Measurements from ENCODE around the gene DXO. TPM values are rescaled to one million over a fixed set of nuclear protein-coding genes. Genes with fewer than 3 reads are reported as not detected.

The DXO gene
- total and polyA plus RNA-seq, 2 donors (not counting 1 experiment from before 2014, with no cell fraction given): 36.1 to 150 TPM

- ChIA-PET POLR2A (no interaction called here), CTCF (no interaction called here)
- 86% methylated on average over 4 of the region's 9 CpGs for WGBS (ENCODE audit: insufficient coverage)
- ATAC-seq (ENCODE audit: low read depth) (no peak), DNase-seq (no peak)
- TF ChIP-seq EZH2 (IDR thresholded peaks at IDR 0.05; ENCODE audit: borderline replicate concordance, insufficient read depth, low read depth, low read length, poor library complexity, severe bottlenecking) (no peak), CTCF (IDR thresholded peaks at IDR 0.05) (no peak)
- H2AFZ ChIP-seq (ENCODE audit: insufficient read depth, low read depth, low read length, poor library complexity, severe bottlenecking): no peak overlapping the region
- no peak overlapping the region for H3K4me3 ChIP-seq (ENCODE audit: control extremely low read depth in 1 of 5, extremely low read depth in 1 of 5, insufficient read depth in 1 of 5, low read depth in 2 of 5, low read length in 4 of 5)
- H3K27me3 Mint-ChIP-seq: peaks cover 2% of the 10 kb centered on the region
- no peaks in the 10 kb centered on the region for H3K4me1 Mint-ChIP-seq
- no peaks in the 10 kb centered on the region for H3K27me3 ChIP-seq (replicated peaks in 1 of 4; ENCODE audit: control extremely low read depth in 1 of 4, control insufficient read depth in 3 of 4, insufficient read depth in 4 of 4, low read length in 3 of 4)
- H4K20me1 ChIP-seq (ENCODE audit: control insufficient read depth, insufficient read depth, low read length, poor library complexity, severe bottlenecking): no peaks in the 10 kb centered on the region
- no peaks in the 10 kb centered on the region for H3K36me3 ChIP-seq (replicated peaks in 1 of 2; ENCODE audit: control extremely low read depth in 1 of 2, control insufficient read depth in 1 of 2, extremely low read depth in 1 of 2, insufficient read depth in 2 of 2, low read length in 1 of 2)
- H3K9me3 Mint-ChIP-seq (ENCODE audit: insufficient read depth): no peaks in the 10 kb centered on the region
- no peaks in the 10 kb centered on the region for H3K9me3 ChIP-seq (ENCODE audit: control extremely low read depth in 1 of 3, control insufficient read depth in 2 of 3, insufficient read depth in 1 of 3, low read length in 2 of 3)
- H3K4me2 ChIP-seq (replicated peaks; ENCODE audit: low read depth, low read length, poor library complexity, severe bottlenecking): no peak overlapping the region
- H3K4me1 ChIP-seq (ENCODE audit: control insufficient read depth in 2 of 2, insufficient read depth in 2 of 2, low read length in 2 of 2): no peaks in the 10 kb centered on the region
- no peak overlapping the region for H3K9ac ChIP-seq (ENCODE audit: low read length)
- no peak overlapping the region for H3K27ac Mint-ChIP-seq
- no peak overlapping the region for H3K4me3 Mint-ChIP-seq
- no peaks in the 10 kb centered on the region for H3K79me2 ChIP-seq (ENCODE audit: control insufficient read depth, insufficient read depth, low read length)
- H3K27ac ChIP-seq (ENCODE audit: low read length in 2 of 2): no peak overlapping the region
- intact Hi-C loops (cut with micrococcal nuclease): no loop called here
Measured at GRCh38 chr6:31935823-31936222, 36.1 kb downstream of the DXO start.

GRCh38 chr6:31935021-31935420 is 36.9 kb downstream of the DXO start:
- ChIA-PET CTCF (no interaction called here), POLR2A (no interaction called here)
- Mint-ChIP-seq H3K27ac (no peak overlapping the region), H3K4me1 (no peaks in the 10 kb centered on the region), H3K27me3 (peaks cover 4% of the 10 kb centered on the region), H3K9me3 (ENCODE audit: insufficient read depth) (no peaks in the 10 kb centered on the region), H3K4me3 (no peak overlapping the region)
- Histone ChIP-seq H3K9ac (ENCODE audit: low read length) (no peak overlapping the region), H3K4me2 (replicated peaks; ENCODE audit: low read depth, low read length, poor library complexity, severe bottlenecking) (no peak overlapping the region), H3K4me1 (ENCODE audit: control insufficient read depth in 2 of 2, insufficient read depth in 2 of 2, low read length in 2 of 2) (no peaks in the 10 kb centered on the region), H4K20me1 (ENCODE audit: control insufficient read depth, insufficient read depth, low read length, poor library complexity, severe bottlenecking) (no peaks in the 10 kb centered on the region), H3K27me3 (replicated peaks in 1 of 4; ENCODE audit: control extremely low read depth in 1 of 4, control insufficient read depth in 3 of 4, insufficient read depth in 4 of 4, low read length in 3 of 4) (no peaks in the 10 kb centered on the region), H2AFZ (ENCODE audit: insufficient read depth, low read depth, low read length, poor library complexity, severe bottlenecking) (no peak overlapping the region), H3K4me3 (ENCODE audit: control extremely low read depth in 1 of 5, extremely low read depth in 1 of 5, insufficient read depth in 1 of 5, low read depth in 2 of 5, low read length in 4 of 5) (no peak overlapping the region), H3K9me3 (ENCODE audit: control extremely low read depth in 1 of 3, control insufficient read depth in 2 of 3, insufficient read depth in 1 of 3, low read length in 2 of 3) (no peaks in the 10 kb centered on the region), H3K36me3 (replicated peaks in 1 of 2; ENCODE audit: control extremely low read depth in 1 of 2, control insufficient read depth in 1 of 2, extremely low read depth in 1 of 2, insufficient read depth in 2 of 2, low read length in 1 of 2) (no peaks in the 10 kb centered on the region), H3K79me2 (ENCODE audit: control insufficient read depth, insufficient read depth, low read length) (no peaks in the 10 kb centered on the region), H3K27ac (ENCODE audit: low read length in 2 of 2) (no peak overlapping the region)
- no CpG with 5 or more reads among the region's 3 CpGs for WGBS (ENCODE audit: insufficient coverage)
- no peak for ATAC-seq (ENCODE audit: low read depth)
- intact Hi-C loops (cut with micrococcal nuclease): no loop called here
- DNase-seq: no peak
- TF ChIP-seq CTCF (IDR thresholded peaks at IDR 0.05) (no peak), EZH2 (IDR thresholded peaks at IDR 0.05; ENCODE audit: borderline replicate concordance, insufficient read depth, low read depth, low read length, poor library complexity, severe bottlenecking) (no peak)

All from B cell (primary cell).